GM12878 (cell line): Measurements from ENCODE around the gene POLDIP3. TPM values are rescaled to one million over a fixed set of nuclear protein-coding genes. Genes with fewer than 3 reads are reported as not detected.

Source experiments
- ATAC-seq: fragments of 200-7000 bp; cut with Tn5 transposase; 3 replicates; pipeline ENCODE4 v1.9.1; 2020; ENCODE audit warnings: mild to moderate bottlenecking, moderate library complexity
- BruUV-seq: library from RNA; stranded (reverse); fragments of 400-500 nt; replicated peaks from 2 replicates; lab custom pipeline; 2021; lab: Mats Ljungman, UMichigan
- CTCF ChIA-PET: fragments of 300-600 bp; sonication (Branson Sonifier 250); formaldehyde crosslinking; extraction: SDS; loops from one replicate; lab custom pipeline; 2021; ENCODE audit warnings: inconsistent platforms; lab: Yijun Ruan, JAX
- POLR2A ChIA-PET: fragments of 350-600 bp; formaldehyde crosslinking; extraction: SDS; loops from one replicate; lab custom pipeline; 2021; ENCODE audit warnings: inconsistent platforms; lab: Charles Lee
- RAD21 ChIA-PET: fragments of 300-600 bp; sonication (Branson Sonifier 250); formaldehyde crosslinking; loops from one replicate; lab custom pipeline; 2023; ENCODE audit warnings: antibody characterized with exemption; ENCODE audit not compliant: unreplicated experiment; lab: Charles Lee
- SMC1A ChIA-PET: fragments of 300-600 bp; sonication (Branson Sonifier 250); formaldehyde crosslinking; loops from one replicate; lab custom pipeline; 2023; ENCODE audit not compliant: unreplicated experiment, uncharacterized antibody; lab: Charles Lee
- DNase-seq: peaks from one replicate; pipeline ENCODE4 v3.0.0-alpha.2; 2011; ENCODE audit warnings: low read depth, low spot score
- FAIRE-seq: peaks from 3 replicates; lab custom pipeline; 2011; peaks lifted over from hg19 to GRCh38; lab: Jason Lieb, UNC
- H2AFZ ChIP-seq: 2 replicates; pipeline ENCODE4 v1.6.0; 2011; ENCODE audit warnings: low read depth, low read length, control low read depth; ENCODE audit not compliant: control insufficient read depth
- H3K27ac ChIP-seq: 2 replicates; pipeline ENCODE4 v1.5.1; 2011; ENCODE audit warnings: control low read depth; ENCODE audit not compliant: control insufficient read depth, insufficient read depth
- H3K27me3 ChIP-seq, 2 experiments: replicated peaks in 1 of 2; 2 replicates each; pipeline versions ENCODE4 v1.6.0 to v1.6.1; 2011; ENCODE audit warnings: low read length in 1 of 2; ENCODE audit not compliant: control insufficient read depth in 2 of 2, insufficient read depth in 2 of 2
- H3K36me3 ChIP-seq, 2 experiments: 2 replicates each; pipeline ENCODE4 v1.5.1; 2011; ENCODE audit warnings: low read length in 1 of 2; ENCODE audit not compliant: control insufficient read depth in 2 of 2, insufficient read depth in 2 of 2
- H3K4me1 ChIP-seq: 2 replicates; pipeline ENCODE4 v1.6.1; 2011; ENCODE audit warnings: mild to moderate bottlenecking, low read length, moderate library complexity, mixed read lengths; ENCODE audit not compliant: control insufficient read depth, insufficient read depth
- H3K4me2 ChIP-seq: 2 replicates; pipeline ENCODE4 v1.6.0; 2011; ENCODE audit warnings: control low read depth; ENCODE audit not compliant: control insufficient read depth, insufficient read depth
- H3K4me3 ChIP-seq: fragments of 200-600 bp; sonication (generic); 2 replicates; pipeline ENCODE4 v1.5.1; 2016
- H3K79me2 ChIP-seq: 2 replicates; pipeline ENCODE4 v1.6.0; 2011; ENCODE audit warnings: low read length; ENCODE audit not compliant: control insufficient read depth, insufficient read depth
- H3K9ac ChIP-seq: 2 replicates; pipeline ENCODE4 v1.8.0; 2011; ENCODE audit warnings: low read length, control low read depth, mixed read lengths; ENCODE audit not compliant: control insufficient read depth, insufficient read depth
- H3K9me3 ChIP-seq: replicated peaks from 3 replicates; pipeline ENCODE4 v1.5.1; 2011; ENCODE audit warnings: mild to moderate bottlenecking, low read length; ENCODE audit not compliant: control insufficient read depth, insufficient read depth
- H4K20me1 ChIP-seq: 2 replicates; pipeline ENCODE4 v1.6.0; 2011; ENCODE audit not compliant: control insufficient read depth, insufficient read depth
- BCL3 ChIP-seq: IDR thresholded peaks from 2 replicates; pipeline ENCODE4 v1.6.1; 2011; ENCODE audit warnings: borderline replicate concordance, low read depth, mild to moderate bottlenecking, moderate library complexity, low read length; ENCODE audit not compliant: insufficient read depth, poor library complexity, severe bottlenecking
- CHD2 ChIP-seq: IDR thresholded peaks from 2 replicates; pipeline ENCODE4 v1.6.1; 2011; ENCODE audit warnings: low read depth, low read length, improper control_type of control experiment, borderline replicate concordance
- E2F4 ChIP-seq: IDR thresholded peaks from 2 replicates; pipeline ENCODE4 v1.6.1; 2012; ENCODE audit warnings: low read depth, low read length, improper control_type of control experiment
- HSF1 ChIP-seq: fragments of 150-350 bp; IDR thresholded peaks from 2 replicates; pipeline ENCODE4 v1.6.1; 2014; ENCODE audit warnings: mild to moderate bottlenecking, low read depth, low read length
- NFXL1 ChIP-seq: fragments of 450-650 bp; IDR thresholded peaks from 2 replicates; pipeline ENCODE4 v1.6.1; 2017; ENCODE audit warnings: antibody characterized with exemption, mild to moderate bottlenecking, borderline replicate concordance
- SMAD1 ChIP-seq: fragments of 450-650 bp; IDR thresholded peaks from 2 replicates; pipeline ENCODE4 v1.6.1; 2018; ENCODE audit warnings: mild to moderate bottlenecking, low read depth; ENCODE audit not compliant: partially characterized antibody
- ZBED1 ChIP-seq: IDR thresholded peaks from 2 replicates; pipeline ENCODE4 v1.6.1; 2016; ENCODE audit warnings: borderline replicate concordance
- WGBS: methylation state at CpG from one replicate; pipeline ENCODE4 v1.1.6; 2016; ENCODE audit warnings: low lambda C conversion rate; ENCODE audit not compliant: insufficient replicate concordance, insufficient coverage; ENCODE audit errors: missing lambda C conversion rate; 5-methylcytosine and 5-hydroxymethylcytosine counted together
- in situ Hi-C: fragments of 300-500 bp; cut with MboI; formaldehyde crosslinking; loops from 9 replicates; pipeline ENCODE4 v1.14.3; 2018; ENCODE audit warnings: mixed read lengths
- intact Hi-C: fragments of 100-400 bp; cut with micrococcal nuclease; formaldehyde crosslinking; loops from one replicate; pipeline ENCODE4 v1.14.2; 2022; ENCODE audit not compliant: unreplicated experiment
- polyA plus RNA-seq, 11 experiments: library from polyadenylated mRNA; depleted of rRNA in 4 of 11; unstranded in 6 of 11; stranded (reverse) in 5 of 11; fragments of >200 nt; fragmentation: Nextera tagmentation in 4 of 11; fragmentation: Illumina TruSeq in 1 of 11; extraction: Ambion mirVana in 4 of 11; extraction: Trizol in 1 of 11; gene quantifications; 1 replicate in 1 of 11; 2 replicates in 10 of 11; pipeline versions ENCODE4 v1.2.1 to v1.2.3, GENCODE V29; 2011 to 2016; ENCODE audit warnings: inconsistent platforms in 2 of 11, missing spikeins in 2 of 11, low read depth in 1 of 11
- total RNA-seq, 4 experiments: library from RNA; depleted of rRNA in 3 of 4; stranded (reverse); fragments of >200 nt in 3 of 4; fragmentation: Illumina TruSeq in 1 of 4; extraction: Trizol in 1 of 4; gene quantifications; 2 replicates each; pipeline versions ENCODE4 v1.2.1 to v1.2.3, GENCODE V29; 2013 to 2021
- TF ChIP-seq, protein P1 (sequence below): fragments of 450-650 bp; IDR thresholded peaks from 2 replicates; pipeline ENCODE4 v1.6.1; 2016; ENCODE audit warnings: mild to moderate bottlenecking
- TF ChIP-seq, protein P2 (sequence below): fragments of 450-650 bp; IDR thresholded peaks from 2 replicates; pipeline ENCODE4 v1.6.1; 2018; ENCODE audit warnings: borderline replicate concordance, mild to moderate bottlenecking; ENCODE audit not compliant: partially characterized antibody

Gene POLDIP3
- total and polyA plus RNA-seq, 10 of the 15 experiments (the other 5 are each of a cell fraction or from before 2014, with no cell fraction given): 14.8 to 60.2 (median 49.5) TPM

DNA sequence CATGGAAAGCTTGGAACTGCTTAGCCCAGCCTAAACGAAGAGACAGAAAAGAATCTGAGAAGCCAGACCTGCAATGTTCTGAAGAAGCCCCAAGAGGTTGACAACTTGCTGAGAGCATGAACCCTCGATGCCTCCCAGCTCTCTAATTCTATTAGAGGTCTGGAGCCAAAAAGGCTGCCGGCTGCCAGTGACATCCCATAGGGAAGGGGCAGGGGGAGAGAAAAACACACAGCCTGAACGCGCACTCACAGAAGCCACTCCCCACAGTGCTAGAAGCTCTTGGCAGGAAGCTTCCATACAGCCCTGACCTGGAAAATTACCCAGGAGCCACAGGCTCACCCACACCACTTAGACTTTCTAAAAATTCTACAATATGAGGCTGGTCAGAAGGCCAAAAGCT, 18.3 kb downstream of the POLDIP3 start (continued):
- TF ChIP-seq E2F4 (no peak), NFXL1 (no peak), CHD2 (no peak), ZBED1 (no peak)
- TF ChIP-seq, all 136 proteins: peak for 0

GRCh38 chr22:42595434-42595833, 19.2 kb downstream of the POLDIP3 start:
- no peaks in the 10 kb centered on the region for H3K79me2 ChIP-seq
- H3K9ac ChIP-seq: no peak overlapping the region
- no peak for FAIRE-seq
- intact Hi-C loops: no loop called here
- ChIA-PET SMC1A (interaction anchor here (0.8 kb wide), 1 partner anchor 12 kb away, joined by 3 read pairs; no protein-coding TSS in a partner anchor), CTCF (no interaction called here), POLR2A (no interaction called here)
- BruUV-seq: no TSS peak
- no peak overlapping the region for H3K4me2 ChIP-seq
- H3K27ac ChIP-seq: no peak overlapping the region
- H4K20me1 ChIP-seq: no peaks in the 10 kb centered on the region
- WGBS: 73% methylated on average over 3 of the region's 3 CpGs
- TF ChIP-seq, protein P1, sequence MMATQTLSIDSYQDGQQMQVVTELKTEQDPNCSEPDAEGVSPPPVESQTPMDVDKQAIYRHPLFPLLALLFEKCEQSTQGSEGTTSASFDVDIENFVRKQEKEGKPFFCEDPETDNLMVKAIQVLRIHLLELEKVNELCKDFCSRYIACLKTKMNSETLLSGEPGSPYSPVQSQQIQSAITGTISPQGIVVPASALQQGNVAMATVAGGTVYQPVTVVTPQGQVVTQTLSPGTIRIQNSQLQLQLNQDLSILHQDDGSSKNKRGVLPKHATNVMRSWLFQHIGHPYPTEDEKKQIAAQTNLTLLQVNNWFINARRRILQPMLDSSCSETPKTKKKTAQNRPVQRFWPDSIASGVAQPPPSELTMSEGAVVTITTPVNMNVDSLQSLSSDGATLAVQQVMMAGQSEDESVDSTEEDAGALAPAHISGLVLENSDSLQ: no peak
- TF ChIP-seq BCL3 (no peak), SMAD1 (no peak), HSF1 (no peak)
- TF ChIP-seq, protein P2, sequence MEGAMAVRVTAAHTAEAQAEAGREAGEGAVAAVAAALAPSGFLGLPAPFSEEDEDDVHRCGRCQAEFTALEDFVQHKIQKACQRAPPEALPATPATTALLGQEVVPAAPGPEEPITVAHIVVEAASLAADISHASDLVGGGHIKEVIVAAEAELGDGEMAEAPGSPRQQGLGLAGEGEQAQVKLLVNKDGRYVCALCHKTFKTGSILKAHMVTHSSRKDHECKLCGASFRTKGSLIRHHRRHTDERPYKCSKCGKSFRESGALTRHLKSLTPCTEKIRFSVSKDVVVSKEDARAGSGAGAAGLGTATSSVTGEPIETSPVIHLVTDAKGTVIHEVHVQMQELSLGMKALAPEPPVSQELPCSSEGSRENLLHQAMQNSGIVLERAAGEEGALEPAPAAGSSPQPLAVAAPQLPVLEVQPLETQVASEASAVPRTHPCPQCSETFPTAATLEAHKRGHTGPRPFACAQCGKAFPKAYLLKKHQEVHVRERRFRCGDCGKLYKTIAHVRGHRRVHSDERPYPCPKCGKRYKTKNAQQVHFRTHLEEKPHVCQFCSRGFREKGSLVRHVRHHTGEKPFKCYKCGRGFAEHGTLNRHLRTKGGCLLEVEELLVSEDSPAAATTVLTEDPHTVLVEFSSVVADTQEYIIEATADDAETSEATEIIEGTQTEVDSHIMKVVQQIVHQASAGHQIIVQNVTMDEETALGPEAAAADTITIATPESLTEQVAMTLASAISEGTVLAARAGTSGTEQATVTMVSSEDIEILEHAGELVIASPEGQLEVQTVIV: no peak
- TF ChIP-seq, all 136 proteins: peak for 0
- H3K4me3 ChIP-seq: no peak overlapping the region
- peaks cover 37 to 48% of the 10 kb centered on the region in 2 experiments for H3K36me3 ChIP-seq
- ATAC-seq (no peak), DNase-seq (no peak)
- no peaks in the 10 kb centered on the region for H3K4me1 ChIP-seq
- in situ Hi-C loops: no loop called here
- H3K9me3 ChIP-seq: no peaks in the 10 kb centered on the region
- H2AFZ ChIP-seq: no peak overlapping the region
- no peaks in the 10 kb centered on the region for H3K27me3 ChIP-seq
- RAD21 ChIA-PET: no interaction called here
